Measurements from ENCODE around the gene PDIA2.

PDIA2 gene

GRCh38 chr16:280991-281659 lies 1.8 kb upstream of the PDIA2 start:
- DNase-seq: no peak

GRCh38 chr16:281660-282255 lies 1.2 kb upstream of the PDIA2 start:
- no peak for DNase-seq

- no peak for DNase-seq
Observed at GRCh38 chr16:282491-282890, 473 bp upstream of the PDIA2 start.

GRCh38 chr16:284204-285120 lies 1.5 kb downstream of the PDIA2 start:
- DNase-seq: no peak

GRCh38 chr16:285146-286055 lies 2.4 kb downstream of the PDIA2 start:
- DNase-seq: no peak

GRCh38 chr16:286491-287297 lies 3.7 kb downstream of the PDIA2 start:
- DNase-seq: no peak

- DNase-seq: no peak
Observed at GRCh38 chr16:287298-287811, 4.4 kb downstream of the PDIA2 start.

GRCh38 chr16:287981-288920 lies 5.3 kb downstream of the PDIA2 start:
- no peak for DNase-seq

GRCh38 chr16:289395-289997 lies 6.5 kb downstream of the PDIA2 start:
- no peak for DNase-seq

- no peak for DNase-seq
Observed at GRCh38 chr16:290015-290680, 7.2 kb downstream of the PDIA2 start.

GRCh38 chr16:290681-291405 lies 7.9 kb downstream of the PDIA2 start:
- DNase-seq: no peak

- no peak for DNase-seq
Observed at GRCh38 chr16:291539-291938, 8.6 kb downstream of the PDIA2 start.

GRCh38 chr16:293043-293775 lies 10.2 kb downstream of the PDIA2 start:
- DNase-seq: no peak

GRCh38 chr16:296276-296675 lies 13.3 kb downstream of the PDIA2 start:
- DNase-seq: no peak

- DNase-seq: no peak
Observed at GRCh38 chr16:296806-297510, 14.0 kb downstream of the PDIA2 start.

- DNase-seq: no peak
Observed at GRCh38 chr16:297832-298231, 14.9 kb downstream of the PDIA2 start.

- no peak for DNase-seq
Observed at GRCh38 chr16:301235-301634, 18.3 kb downstream of the PDIA2 start.
